Activated T-cell treated with anti-CD3 and anti-CD28 coated beads, Interleukin-2, amount 50 U/mL, for 72 hours (primary cell): ENCODE results near the gene APOBEC4. TPM values are rescaled to one million over a fixed set of nuclear protein-coding genes. Genes with fewer than 3 reads are reported as not detected.
"Not testable (repeated sequence)": the region's sequence is repeated elsewhere in the genome, so short reads cannot be mapped to it uniquely, and the experiment has no call there.

Source experiments
- ATAC-seq, 2 donors: fragments of 150-1000 bp; cut with Tn5 transposase; replicated peaks in 1 of 2; 2 replicates each; pipeline ENCODE4 v1.10.0; 2021; ENCODE audit warnings: moderate library complexity in 2 of 2, mild to moderate bottlenecking in 1 of 2
- DNase-seq, 2 donors: peaks; one replicate each; pipeline ENCODE4 v3.0.0; 2021 to 2022; ENCODE audit warnings: mixed read lengths in 1 of 2
- H3K27ac Mint-ChIP-seq: one replicate; pipeline ENCODE4 v1.8.0; 2022; ENCODE audit warnings: mild to moderate bottlenecking, moderate library complexity, mixed read lengths
- H3K27me3 Mint-ChIP-seq: one replicate; pipeline ENCODE4 v1.8.0; 2022; ENCODE audit warnings: low read depth, mixed read lengths
- H3K36me3 Mint-ChIP-seq, 2 donors: one replicate each; pipeline ENCODE4 v1.8.0; 2022; ENCODE audit warnings: mixed read lengths in 2 of 2, mild to moderate bottlenecking in 1 of 2; ENCODE audit not compliant: insufficient read depth in 2 of 2
- H3K4me1 Mint-ChIP-seq: one replicate; pipeline ENCODE4 v1.8.0; 2022; ENCODE audit warnings: low read depth, mixed read lengths
- H3K4me3 Mint-ChIP-seq, 2 donors: one replicate each; pipeline ENCODE4 v1.8.0; 2022; ENCODE audit warnings: mild to moderate bottlenecking in 2 of 2, mixed read lengths in 2 of 2, moderate library complexity in 2 of 2
- H3K9me3 Mint-ChIP-seq, 2 donors: one replicate each; pipeline ENCODE4 v1.8.0; 2022; ENCODE audit warnings: mixed read lengths in 2 of 2
- total RNA-seq, 2 donors: library from RNA; stranded (reverse); gene quantifications; one replicate each; pipeline ENCODE4 v1.2.3, GENCODE V29; 2022

The APOBEC4 gene
- total RNA-seq, 2 donors from 2014 or later, result not detected

DNA sequence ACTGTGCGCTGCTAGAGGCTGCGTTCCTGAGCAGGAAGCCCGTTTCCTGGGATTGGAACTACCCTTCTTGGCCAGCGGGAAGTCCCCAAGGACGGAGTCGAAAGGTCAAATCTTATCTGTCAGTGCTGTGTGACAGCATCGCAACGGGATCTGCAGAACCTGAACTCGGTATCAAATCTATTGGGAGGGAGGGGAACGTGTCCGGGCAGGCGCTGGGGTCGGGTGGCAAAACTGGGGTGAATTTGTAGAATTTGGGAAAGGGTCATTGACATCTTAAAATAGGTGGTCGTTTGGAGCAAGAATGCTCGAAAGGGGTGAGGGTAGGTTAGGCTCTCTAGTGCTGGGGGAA, 16.8 kb downstream of the APOBEC4 start:
- H3K4me1 Mint-ChIP-seq, result peaks cover 36% of the 10 kb centered on the region
- no peaks in the 10 kb centered on the region for H3K9me3 Mint-ChIP-seq
- peak overlapping the region; percentile 96 to 98 for H3K4me3 Mint-ChIP-seq
- peaks cover 7 to 8% of the 10 kb centered on the region in 2 donors for H3K36me3 Mint-ChIP-seq
- peak overlapping the region; percentile 98 for H3K27ac Mint-ChIP-seq
- DNase-seq (no peak), ATAC-seq (no peak)
- H3K27me3 Mint-ChIP-seq, result no peaks in the 10 kb centered on the region

- H3K4me1 Mint-ChIP-seq, result peaks cover 42% of the 10 kb centered on the region
- peak; percentile 96 to 97 for DNase-seq
- no peaks in the 10 kb centered on the region for H3K27me3 Mint-ChIP-seq
- H3K27ac Mint-ChIP-seq, result peak within 1 kb of the TSS; percentile 100
- H3K9me3 Mint-ChIP-seq, result no peaks in the 10 kb centered on the region
- peaks cover 9 to 10% of the 10 kb centered on the region in 2 donors for H3K36me3 Mint-ChIP-seq
- H3K4me3 Mint-ChIP-seq, result peak within 1 kb of the TSS; percentile 96 to 98
- ATAC-seq, result peak; percentile 90 to 92
Observed at GRCh38 chr1:183635606-183636333, 17.3 kb downstream of the APOBEC4 start, which contains the start of gene ARPC5. Gene ARPC5 (minus strand): TSS chr1:183635783. CDS start chr1:183635659, 124 bp downstream.

- H3K4me1 Mint-ChIP-seq, result peaks cover 47% of the 10 kb centered on the region
- ATAC-seq (peak; percentile 5 to 18), DNase-seq (peak; percentile 21 to 38)
- H3K4me3 Mint-ChIP-seq, result peak overlapping the region; percentile 96 to 98
- no peaks in the 10 kb centered on the region for H3K27me3 Mint-ChIP-seq
- peaks cover 13 to 15% of the 10 kb centered on the region in 2 donors for H3K36me3 Mint-ChIP-seq
- H3K27ac Mint-ChIP-seq, result peak overlapping the region; percentile 100
- H3K9me3 Mint-ChIP-seq, result no peaks in the 10 kb centered on the region
Observed at GRCh38 chr1:183635099-183635605, 18.0 kb downstream of the APOBEC4 start.

DNA sequence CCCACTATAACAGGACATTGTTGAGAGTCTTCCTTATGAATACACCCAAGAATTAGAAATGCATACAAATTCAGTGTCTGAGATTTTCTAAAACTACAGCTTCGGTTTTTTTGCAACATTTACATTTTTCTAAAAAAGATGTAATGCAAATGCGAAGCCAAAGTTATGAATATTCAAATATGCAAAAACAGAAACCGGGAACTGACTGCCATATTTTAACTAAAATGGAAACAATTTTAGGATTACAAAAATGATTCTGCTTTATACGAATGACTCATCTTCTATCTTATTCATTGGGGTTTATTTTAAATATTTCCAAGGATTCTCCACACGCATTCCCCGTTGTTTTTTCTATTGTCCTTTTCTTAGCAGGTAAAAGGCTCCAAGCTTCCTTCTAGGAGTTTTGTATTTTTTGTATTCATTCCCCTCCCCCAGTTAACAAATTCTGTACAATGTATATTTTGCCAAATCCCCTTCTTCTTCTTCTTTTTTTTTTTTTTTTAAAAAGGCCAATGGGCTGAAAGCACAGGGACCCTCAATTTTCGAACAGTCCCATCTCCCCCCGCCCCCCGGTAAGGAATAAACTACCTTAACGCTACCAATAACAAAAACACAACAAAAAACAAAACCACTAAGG, 18.6 kb downstream of the APOBEC4 start:
- DNase-seq (no peak), ATAC-seq (no peak)
- H3K4me1 Mint-ChIP-seq, result peaks cover 51% of the 10 kb centered on the region
- no peaks in the 10 kb centered on the region for H3K27me3 Mint-ChIP-seq
- peaks cover 13 to 19% of the 10 kb centered on the region in 2 donors for H3K36me3 Mint-ChIP-seq
- peak overlapping the region; percentile 96 to 98 for H3K4me3 Mint-ChIP-seq
- H3K9me3 Mint-ChIP-seq, result no peaks in the 10 kb centered on the region
- peak overlapping the region; percentile 100 for H3K27ac Mint-ChIP-seq

DNA sequence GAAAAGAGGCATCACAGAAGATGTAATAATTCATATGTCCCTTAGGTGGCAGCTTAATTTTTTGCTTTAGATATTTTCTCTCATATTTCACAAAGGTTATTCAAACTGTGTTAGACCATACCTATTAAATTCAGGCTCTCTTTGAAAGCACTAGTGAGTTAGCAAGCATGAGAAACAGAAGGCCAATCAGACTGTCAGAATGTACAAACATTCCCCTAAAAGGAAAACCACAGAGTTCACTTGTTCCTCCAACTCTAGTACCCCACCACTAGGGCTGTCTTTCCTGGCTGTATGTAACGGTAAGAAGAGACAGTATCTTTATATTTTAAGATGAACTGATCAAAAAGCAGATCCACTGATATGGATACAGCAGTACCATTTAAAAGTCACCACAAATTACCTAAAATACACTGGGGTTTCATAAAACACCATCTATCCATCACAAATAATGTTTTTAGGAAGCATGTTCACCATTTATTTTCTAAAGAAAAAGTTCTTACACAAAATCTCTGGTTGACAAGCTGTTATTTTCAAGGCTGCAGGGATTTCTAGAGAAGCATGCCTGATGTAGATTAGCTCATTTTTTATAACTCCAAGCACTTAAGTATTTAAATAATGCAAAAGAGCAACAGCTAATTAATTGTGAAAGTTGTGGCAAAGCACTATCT, 19.3 kb downstream of the APOBEC4 start:
- Mint-ChIP-seq H3K9me3 (no peaks in the 10 kb centered on the region), H3K27me3 (no peaks in the 10 kb centered on the region), H3K4me3 (peak overlapping the region; percentile 96 to 98), H3K27ac (peak overlapping the region; percentile 100), H3K36me3 (peaks cover 14 to 25% of the 10 kb centered on the region in 2 donors), H3K4me1 (peaks cover 58% of the 10 kb centered on the region)
- DNase-seq (peak in 1 of 2 donors; percentile 30), ATAC-seq (peak; percentile 12 to 28)

GRCh38 chr1:183632964-183633363, 20.2 kb downstream of the APOBEC4 start:
- ATAC-seq (no peak), DNase-seq (no peak)
- Mint-ChIP-seq H3K27ac (peak overlapping the region; percentile 75), H3K4me1 (peaks cover 65% of the 10 kb centered on the region), H3K36me3 (peaks cover 18 to 31% of the 10 kb centered on the region in 2 donors), H3K4me3 (peak overlapping the region; percentile 96 to 98), H3K9me3 (no peaks in the 10 kb centered on the region), H3K27me3 (no peaks in the 10 kb centered on the region)

DNA sequence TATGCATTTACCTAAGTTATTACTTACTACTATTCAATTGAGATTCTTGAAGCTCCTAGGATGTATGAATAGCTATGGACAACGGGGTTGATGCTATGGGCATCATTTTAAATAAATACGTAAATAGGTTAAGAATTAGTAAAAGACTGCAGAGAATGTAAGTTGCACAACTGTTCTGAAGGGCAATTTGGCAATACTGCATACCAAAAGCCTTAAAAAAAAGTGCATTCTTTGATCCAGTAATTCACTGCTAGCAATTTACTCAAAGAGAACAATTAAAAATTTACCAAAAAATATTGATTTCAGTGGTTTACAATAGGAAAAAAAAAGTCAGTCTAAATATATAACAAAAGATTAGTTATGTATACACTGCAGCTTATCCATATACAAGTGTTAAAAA, 21.0 kb downstream of the APOBEC4 start:
- Mint-ChIP-seq H3K4me3 (peak overlapping the region; percentile 47 to 96), H3K27ac (peak overlapping the region; percentile 39), H3K36me3 (peaks cover 18 to 31% of the 10 kb centered on the region in 2 donors), H3K4me1 (peaks cover 62% of the 10 kb centered on the region), H3K9me3 (no peaks in the 10 kb centered on the region), H3K27me3 (no peaks in the 10 kb centered on the region)
- ATAC-seq (no peak), DNase-seq (no peak)

DNA sequence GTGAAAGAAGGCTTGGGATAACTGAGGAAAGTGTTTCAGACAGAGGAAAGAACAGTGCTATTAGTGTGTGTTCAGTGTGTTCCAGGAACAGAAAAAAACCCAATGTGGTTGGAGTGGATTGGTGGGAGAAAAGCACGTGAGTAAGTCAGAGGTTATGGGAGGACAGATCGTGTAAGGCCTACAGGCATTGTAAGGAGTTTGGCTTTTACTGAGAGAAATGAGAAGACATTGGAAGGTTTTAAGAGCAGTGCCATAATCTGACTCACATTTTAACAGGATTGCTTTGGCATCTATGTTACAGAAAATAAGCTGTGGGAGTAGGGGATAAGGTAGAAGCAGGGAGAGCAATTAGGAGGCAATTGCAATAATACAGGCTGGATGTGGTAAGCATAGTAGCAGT, 22.4 kb downstream of the APOBEC4 start:
- no peak for ATAC-seq
- H3K27ac Mint-ChIP-seq, result peak overlapping the region; percentile 21
- H3K27me3 Mint-ChIP-seq, result no peaks in the 10 kb centered on the region
- H3K4me3 Mint-ChIP-seq, result peak overlapping the region; percentile 13 to 61
- peaks cover 16 to 31% of the 10 kb centered on the region in 2 donors for H3K36me3 Mint-ChIP-seq
- no peak for DNase-seq
- H3K4me1 Mint-ChIP-seq, result peaks cover 49% of the 10 kb centered on the region
- no peaks in the 10 kb centered on the region for H3K9me3 Mint-ChIP-seq

- no peaks in the 10 kb centered on the region for H3K27me3 Mint-ChIP-seq
- H3K9me3 Mint-ChIP-seq, result no peaks in the 10 kb centered on the region
- H3K27ac Mint-ChIP-seq, result peak overlapping the region; percentile 51
- ATAC-seq, result peak; percentile 43 to 54
- peaks cover 48% of the 10 kb centered on the region for H3K4me1 Mint-ChIP-seq
- no peak for DNase-seq
- peak overlapping the region in 1 of 2 donors; percentile 36 for H3K4me3 Mint-ChIP-seq
- peaks cover 12 to 27% of the 10 kb centered on the region in 2 donors for H3K36me3 Mint-ChIP-seq
Observed at GRCh38 chr1:183628537-183628936, 24.6 kb downstream of the APOBEC4 start.

DNA sequence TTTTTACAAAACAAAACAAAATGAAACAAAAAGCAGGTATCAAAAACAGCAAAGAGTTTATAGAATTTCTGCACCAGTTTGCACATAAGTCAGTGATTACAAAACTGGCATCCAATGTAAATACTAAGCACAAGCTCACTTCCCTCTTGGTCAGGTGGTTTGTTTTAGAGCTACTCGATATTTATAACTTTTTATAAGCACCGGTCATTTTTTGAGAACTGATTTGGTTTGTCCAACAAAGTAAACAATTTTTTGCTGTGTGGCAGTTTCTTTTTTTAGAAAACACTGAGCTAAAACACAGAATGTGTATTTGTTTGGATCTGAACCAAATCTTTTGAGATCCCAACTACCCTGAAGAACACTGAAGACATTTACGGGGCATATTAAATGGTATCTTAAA, 26.9 kb downstream of the APOBEC4 start:
- DNase-seq, H3K4me3 Mint-ChIP-seq, H3K27me3 Mint-ChIP-seq, ATAC-seq, H3K9me3 Mint-ChIP-seq: not testable (repeated sequence)
- H3K4me1 Mint-ChIP-seq, result peaks cover 40% of the 10 kb centered on the region
- peak overlapping the region; percentile 34 for H3K27ac Mint-ChIP-seq
- peaks cover 12 to 29% of the 10 kb centered on the region in 2 donors for H3K36me3 Mint-ChIP-seq

- peaks cover 1 to 6% of the 10 kb centered on the region in 2 donors for H3K36me3 Mint-ChIP-seq
- no peaks in the 10 kb centered on the region for H3K9me3 Mint-ChIP-seq
- H3K27ac Mint-ChIP-seq, result peak overlapping the region; percentile 6
- H3K4me1 Mint-ChIP-seq, result peaks cover 12% of the 10 kb centered on the region
- DNase-seq (peak; percentile 40 to 53), ATAC-seq (peak; percentile 88 to 90)
- H3K4me3 Mint-ChIP-seq, result no peak overlapping the region
- H3K27me3 Mint-ChIP-seq, result no peaks in the 10 kb centered on the region
Observed at GRCh38 chr1:183622884-183623785, 30.0 kb downstream of the APOBEC4 start.

- no peak overlapping the region for H3K4me3 Mint-ChIP-seq
- H3K27ac Mint-ChIP-seq, result peak overlapping the region; percentile 46
- peaks cover 12% of the 10 kb centered on the region for H3K4me1 Mint-ChIP-seq
- no peak for ATAC-seq
- no peak for DNase-seq
- H3K27me3 Mint-ChIP-seq, result no peaks in the 10 kb centered on the region
- H3K36me3 Mint-ChIP-seq, result peaks cover 1 to 6% of the 10 kb centered on the region in 2 donors
- H3K9me3 Mint-ChIP-seq, result no peaks in the 10 kb centered on the region
Observed at GRCh38 chr1:183622013-183622412, 31.1 kb downstream of the APOBEC4 start.
